ENCODE data around the gene CD22.

CD22 gene

GRCh38 chr19:35392742-35393715 is 64.0 kb downstream of the CD22 start:
- no peak for DNase-seq

- DNase-seq, result no peak
These were observed 66.6 kb downstream of the CD22 start for GRCh38 chr19:35395382-35396199.

GRCh38 chr19:35396240-35396885 is 67.4 kb downstream of the CD22 start:
- no peak for DNase-seq

Data from NCI-H510A treated with DMSO at 0.1 percent for 48 hours (cell line).